Mucosa of descending colon (tissue), 3 donors: ENCODE results near the gene ZNF827. TPM values are rescaled to one million over a fixed set of nuclear protein-coding genes. Genes with fewer than 3 reads are reported as not detected.

Experiments used
- ATAC-seq: fragments of 200-7000 bp; cut with Tn5 transposase; one replicate; pipeline ENCODE4 v1.9.1; 2020; ENCODE audit warnings: mild to moderate bottlenecking, moderate library complexity
- DNase-seq, 3 donors: peaks; one replicate each; pipeline ENCODE4 v3.0.0-alpha.2; 2020
- H3K36me3 ChIP-seq: fragments of 200-600 bp; one replicate; pipeline ENCODE4 v1.8.0; 2021; ENCODE audit warnings: low read depth, mild to moderate bottlenecking
- H3K4me1 ChIP-seq: fragments of 200-600 bp; one replicate; pipeline ENCODE4 v1.8.0; 2021; ENCODE audit warnings: low read depth, mild to moderate bottlenecking
- H3K4me3 ChIP-seq: fragments of 200-600 bp; one replicate; pipeline ENCODE4 v1.8.0; 2021; ENCODE audit warnings: mild to moderate bottlenecking
- H3K9me3 ChIP-seq: fragments of 200-600 bp; one replicate; pipeline ENCODE4 v1.8.0; 2021; ENCODE audit warnings: mild to moderate bottlenecking
- CTCF ChIP-seq: fragments of 200-600 bp; IDR thresholded peaks from one replicate; pipeline ENCODE4 v1.8.0; 2022; ENCODE audit warnings: antibody characterized with exemption, mild to moderate bottlenecking
- intact Hi-C, 2 donors: fragments of 100-400 bp; cut with DNase I in 1 of 2; cut with micrococcal nuclease in 1 of 2; formaldehyde crosslinking; loops; one replicate each; pipeline versions ENCODE4 v1.11.0 to v1.11.1; 2022; cut with DNase I, micrococcal nuclease
- total RNA-seq, 3 donors: library from RNA; stranded (reverse); fragmentation: NEBNext Ultra II Directional in 2 of 3; extraction: Animal tissue kit (Norgen Biotek cat#: 25700) in 2 of 3; gene quantifications; one replicate each; pipeline versions ENCODE4 v1.2.1 to v1.2.4, GENCODE V29; 2021 to 2023
- donor health status: DM: no; HTN: no; CAD: no; lungs with moderate emphysema.
- donor health status: DM: no; HTN: no; CAD: no.
- donor health status: DM: no; HTN: yes; CAD: no.

The ZNF827 gene
- total RNA-seq, 3 donors from 2014 or later = 21.9 to 37.4 (median 29.7) TPM

- intact Hi-C loops = no loop called here
Measured at GRCh38 chr4:145933134-145933533, 5.5 kb downstream of the ZNF827 start.

GRCh38 chr4:145931403-145931802 is 7.2 kb downstream of the ZNF827 start:
- no peak overlapping the region for H3K4me3 ChIP-seq
- no peaks in the 10 kb centered on the region for H3K36me3 ChIP-seq
- intact Hi-C loops = no loop called here
- no peaks in the 10 kb centered on the region for H3K9me3 ChIP-seq
- DNase-seq (no peak), ATAC-seq (no peak)
- H3K4me1 ChIP-seq = peaks cover 17% of the 10 kb centered on the region
- no peak for TF ChIP-seq CTCF

More at GRCh38 chr4:145933134-145933533, 5.5 kb downstream of the ZNF827 start:
- ATAC-seq (no peak), DNase-seq (no peak)
- H3K4me1 ChIP-seq = peaks cover 17% of the 10 kb centered on the region
- no peak overlapping the region for H3K4me3 ChIP-seq
- no peaks in the 10 kb centered on the region for H3K9me3 ChIP-seq
- TF ChIP-seq CTCF = no peak
- H3K36me3 ChIP-seq = no peaks in the 10 kb centered on the region

GRCh38 chr4:145930592-145930991 is 8.0 kb downstream of the ZNF827 start:
- Histone ChIP-seq H3K9me3 (no peaks in the 10 kb centered on the region), H3K36me3 (no peaks in the 10 kb centered on the region), H3K4me1 (peaks cover 12% of the 10 kb centered on the region), H3K4me3 (no peak overlapping the region)
- intact Hi-C loops = no loop called here
- DNase-seq (no peak), ATAC-seq (no peak)
- TF ChIP-seq CTCF = no peak

- H3K4me1 ChIP-seq = peaks cover 6% of the 10 kb centered on the region
- no peaks in the 10 kb centered on the region for H3K36me3 ChIP-seq
- intact Hi-C loops = no loop called here
- DNase-seq = no peak
- TF ChIP-seq CTCF = no peak
- H3K9me3 ChIP-seq = no peaks in the 10 kb centered on the region
- no peak overlapping the region for H3K4me3 ChIP-seq
- ATAC-seq = no peak
Measured at GRCh38 chr4:145929415-145930178, 9.0 kb downstream of the ZNF827 start.

DNA sequence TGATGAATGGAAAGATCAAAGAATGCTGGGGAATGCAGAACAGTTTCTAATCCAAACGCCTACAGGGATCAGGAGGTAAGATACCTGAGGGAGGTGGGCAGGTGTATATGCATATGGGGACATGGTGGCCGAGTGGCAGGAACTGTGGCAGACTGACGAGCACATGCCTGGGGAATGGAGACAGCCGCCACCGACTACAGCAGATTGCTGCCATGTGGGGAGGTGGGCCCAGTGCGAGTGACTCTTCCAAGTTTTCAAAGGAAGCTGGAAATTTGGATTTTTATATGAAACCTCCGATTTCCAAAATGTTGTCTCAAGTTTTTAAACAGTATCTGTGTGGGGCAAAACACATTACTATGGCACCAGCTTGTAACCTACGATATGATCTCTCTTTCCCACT is 9.9 kb downstream of the ZNF827 start:
- Histone ChIP-seq H3K4me1 (no peaks in the 10 kb centered on the region), H3K36me3 (no peaks in the 10 kb centered on the region), H3K9me3 (no peaks in the 10 kb centered on the region), H3K4me3 (no peak overlapping the region)
- no peak for DNase-seq
- TF ChIP-seq CTCF = no peak
- intact Hi-C loops = no loop called here
- no peak for ATAC-seq
